Neural cell (in vitro differentiated cells): ENCODE results near the gene LDLRAD4. TPM values are rescaled to one million over a fixed set of nuclear protein-coding genes. Genes with fewer than 3 reads are reported as not detected.

Source experiments
- H2AFZ ChIP-seq: fragments of 200-600, 300-800 bp; sonication (generic), shearing (Covaris generic); 2 replicates; pipeline ENCODE4 v1.6.0; 2014; ENCODE audit warnings: low read depth, mild to moderate bottlenecking, antibody characterized with exemption, low read length, moderate library complexity
- H3F3A ChIP-seq: fragments of 200-600 bp; shearing (Covaris generic); 2 replicates; pipeline ENCODE4 v1.6.1; 2016; ENCODE audit warnings: mild to moderate bottlenecking, moderate library complexity, mixed read lengths, antibody characterized with exemption, low read length; ENCODE audit not compliant: insufficient read depth, poor library complexity, severe bottlenecking
- H3K27ac ChIP-seq: fragments of 200-600, 300-800 bp; sonication (generic), shearing (Covaris generic); 2 replicates; pipeline ENCODE4 v1.5.1; 2014; ENCODE audit warnings: mild to moderate bottlenecking, low read length, moderate library complexity
- H3K27me3 ChIP-seq: fragments of 300-800, 200-600 bp; sonication (generic), shearing (Covaris generic); 2 replicates; pipeline ENCODE4 v1.6.0; 2014; ENCODE audit warnings: mild to moderate bottlenecking, low read depth, low read length, moderate library complexity; ENCODE audit not compliant: insufficient read depth
- H3K36me3 ChIP-seq: fragments of 300-800, 200-600 bp; sonication (generic), shearing (Covaris generic); 2 replicates; pipeline ENCODE4 v1.5.1; 2014; ENCODE audit warnings: mild to moderate bottlenecking, antibody characterized with exemption, low read length, moderate library complexity; ENCODE audit not compliant: insufficient read depth
- H3K4me2 ChIP-seq: fragments of 300-800, 200-600 bp; sonication (generic), shearing (Covaris generic); 2 replicates; pipeline ENCODE4 v1.6.0; 2014; ENCODE audit warnings: mild to moderate bottlenecking, low read length
- H3K4me3 ChIP-seq: fragments of 300-800, 200-600 bp; sonication (generic), shearing (Covaris generic); 2 replicates; pipeline ENCODE4 v1.5.1; 2014; ENCODE audit warnings: mild to moderate bottlenecking, low read length, moderate library complexity
- H3K79me2 ChIP-seq: fragments of 200-600 bp; shearing (Covaris generic); replicated peaks from 2 replicates; pipeline ENCODE4 v1.6.0; 2014; ENCODE audit warnings: mild to moderate bottlenecking, low read length, moderate library complexity; ENCODE audit not compliant: insufficient read depth
- H3K9ac ChIP-seq: fragments of 300-800, 200-600 bp; sonication (generic), shearing (Covaris generic); 2 replicates; pipeline ENCODE4 v1.6.1; 2016; ENCODE audit warnings: mild to moderate bottlenecking, low read length, mixed read lengths
- H3K9me2 ChIP-seq: fragments of 200-600 bp; shearing (Covaris generic); 2 replicates; pipeline ENCODE4 v1.6.1; 2016; ENCODE audit warnings: mild to moderate bottlenecking, low read length, mixed read lengths; ENCODE audit not compliant: insufficient read depth
- H3K9me3 ChIP-seq: fragments of 200-600, 300-800 bp; sonication (generic), shearing (Covaris generic); 2 replicates; pipeline ENCODE4 v1.6.1; 2016; ENCODE audit warnings: mild to moderate bottlenecking, mixed run types, low read length, moderate library complexity, mixed read lengths
- H4K20me1 ChIP-seq: fragments of 200-600 bp; shearing (Covaris generic); 2 replicates; pipeline ENCODE4 v1.6.1; 2016; ENCODE audit warnings: mild to moderate bottlenecking, mixed run types; ENCODE audit not compliant: insufficient read depth
- CTCF ChIP-seq: fragments of 450-650 bp; IDR thresholded peaks from 2 replicates; pipeline ENCODE4 v1.5.1; 2014; ENCODE audit warnings: antibody characterized with exemption, mild to moderate bottlenecking, moderate library complexity; ENCODE audit not compliant: poor library complexity, severe bottlenecking
- EP300 ChIP-seq: fragments of 450-650 bp; conservative IDR thresholded peaks from 2 replicates; pipeline ENCODE4 v1.6.1; 2014; ENCODE audit warnings: antibody characterized with exemption, mild to moderate bottlenecking, moderate library complexity; ENCODE audit not compliant: poor library complexity, severe bottlenecking
- EZH2 ChIP-seq: fragments of 200-600, 300-800 bp; shearing (Covaris generic), sonication (generic); IDR thresholded peaks from 2 replicates; pipeline ENCODE4 v1.6.1; 2014; ENCODE audit warnings: antibody characterized with exemption, low read length, borderline replicate concordance, mild to moderate bottlenecking; ENCODE audit not compliant: insufficient read depth, poor library complexity, severe bottlenecking
- MXI1 ChIP-seq: fragments of 450-650 bp; conservative IDR thresholded peaks from 2 replicates; pipeline ENCODE4 v1.6.1; 2014; ENCODE audit warnings: antibody characterized with exemption, mild to moderate bottlenecking; ENCODE audit not compliant: poor library complexity, severe bottlenecking
- POLR2AphosphoS5 ChIP-seq: IDR thresholded peaks from 2 replicates; pipeline ENCODE4 v1.6.1; 2012
- RAD21 ChIP-seq: fragments of 450-650 bp; conservative IDR thresholded peaks from 2 replicates; pipeline ENCODE4 v1.6.1; 2014; ENCODE audit warnings: antibody characterized with exemption, mild to moderate bottlenecking, moderate library complexity
- REST ChIP-seq: IDR thresholded peaks from 2 replicates; pipeline ENCODE4 v1.6.1; 2012; ENCODE audit warnings: borderline replicate concordance
- SMC3 ChIP-seq: fragments of 450-650 bp; conservative IDR thresholded peaks from 2 replicates; pipeline ENCODE4 v1.6.1; 2014; ENCODE audit warnings: antibody characterized with exemption, mild to moderate bottlenecking, moderate library complexity; ENCODE audit not compliant: poor library complexity
- TAF1 ChIP-seq: IDR thresholded peaks from 2 replicates; pipeline ENCODE4 v1.6.1; 2012; ENCODE audit warnings: low read depth
- polyA plus RNA-seq: library from polyadenylated mRNA; depleted of rRNA; stranded (reverse); fragments of >200 nt; gene quantifications from 2 replicates; pipeline ENCODE4 v1.2.3, GENCODE V29; 2014

Gene LDLRAD4
- polyA plus RNA-seq, 1 donor from 2014 or later: 3.7 TPM

GRCh38 chr18:13186687-13187086 lies 31.9 kb upstream of the LDLRAD4 start:
- no peaks in the 10 kb centered on the region for H3K79me2 ChIP-seq
- no peak overlapping the region for H3K27ac ChIP-seq
- H4K20me1 ChIP-seq: no peaks in the 10 kb centered on the region
- H3K9ac ChIP-seq: no peak overlapping the region
- no peak overlapping the region for H2AFZ ChIP-seq
- no peaks in the 10 kb centered on the region for H3K27me3 ChIP-seq
- no peaks in the 10 kb centered on the region for H3K36me3 ChIP-seq
- no peaks in the 10 kb centered on the region for H3F3A ChIP-seq
- no peaks in the 10 kb centered on the region for H3K9me2 ChIP-seq
- no peak overlapping the region for H3K4me2 ChIP-seq
- no peak overlapping the region for H3K4me3 ChIP-seq
- H3K9me3 ChIP-seq: no peaks in the 10 kb centered on the region
- TF ChIP-seq SMC3 (no peak), TAF1 (no peak), REST (no peak), MXI1 (no peak), EZH2 (no peak), POLR2AphosphoS5 (no peak), CTCF (no peak), RAD21 (no peak), EP300 (no peak)

- Histone ChIP-seq H2AFZ (no peak overlapping the region), H3K4me3 (no peak overlapping the region), H3K79me2 (no peaks in the 10 kb centered on the region), H3K27ac (no peak overlapping the region), H3K9me2 (no peaks in the 10 kb centered on the region), H3K27me3 (no peaks in the 10 kb centered on the region), H3K9me3 (no peaks in the 10 kb centered on the region), H3K9ac (no peak overlapping the region), H3F3A (no peaks in the 10 kb centered on the region), H4K20me1 (no peaks in the 10 kb centered on the region), H3K4me2 (no peak overlapping the region), H3K36me3 (no peaks in the 10 kb centered on the region)
- TF ChIP-seq REST (no peak), POLR2AphosphoS5 (no peak), SMC3 (no peak), RAD21 (no peak), EZH2 (no peak), CTCF (no peak), EP300 (no peak), MXI1 (no peak), TAF1 (no peak)
These were observed 31.1 kb upstream of the LDLRAD4 start for GRCh38 chr18:13187498-13187897.
